DND-41 (cell line): ENCODE results near the gene PANK4.

ENCODE experiments used
- EZH2 ChIP-seq: IDR thresholded peaks from 3 replicates; pipeline ENCODE4 v1.6.1; 2012; ENCODE audit warnings: borderline replicate concordance, low read depth, mild to moderate bottlenecking, moderate library complexity, low read length, inconsistent platforms; ENCODE audit not compliant: severe bottlenecking
- TF ChIP-seq, protein P1 (sequence below): IDR thresholded peaks from 2 replicates; pipeline ENCODE4 v1.5.1; 2012; ENCODE audit warnings: borderline replicate concordance, low read length, moderate library complexity, mild to moderate bottlenecking; ENCODE audit not compliant: poor library complexity, severe bottlenecking; ENCODE audit errors: extremely low read depth

DNA sequence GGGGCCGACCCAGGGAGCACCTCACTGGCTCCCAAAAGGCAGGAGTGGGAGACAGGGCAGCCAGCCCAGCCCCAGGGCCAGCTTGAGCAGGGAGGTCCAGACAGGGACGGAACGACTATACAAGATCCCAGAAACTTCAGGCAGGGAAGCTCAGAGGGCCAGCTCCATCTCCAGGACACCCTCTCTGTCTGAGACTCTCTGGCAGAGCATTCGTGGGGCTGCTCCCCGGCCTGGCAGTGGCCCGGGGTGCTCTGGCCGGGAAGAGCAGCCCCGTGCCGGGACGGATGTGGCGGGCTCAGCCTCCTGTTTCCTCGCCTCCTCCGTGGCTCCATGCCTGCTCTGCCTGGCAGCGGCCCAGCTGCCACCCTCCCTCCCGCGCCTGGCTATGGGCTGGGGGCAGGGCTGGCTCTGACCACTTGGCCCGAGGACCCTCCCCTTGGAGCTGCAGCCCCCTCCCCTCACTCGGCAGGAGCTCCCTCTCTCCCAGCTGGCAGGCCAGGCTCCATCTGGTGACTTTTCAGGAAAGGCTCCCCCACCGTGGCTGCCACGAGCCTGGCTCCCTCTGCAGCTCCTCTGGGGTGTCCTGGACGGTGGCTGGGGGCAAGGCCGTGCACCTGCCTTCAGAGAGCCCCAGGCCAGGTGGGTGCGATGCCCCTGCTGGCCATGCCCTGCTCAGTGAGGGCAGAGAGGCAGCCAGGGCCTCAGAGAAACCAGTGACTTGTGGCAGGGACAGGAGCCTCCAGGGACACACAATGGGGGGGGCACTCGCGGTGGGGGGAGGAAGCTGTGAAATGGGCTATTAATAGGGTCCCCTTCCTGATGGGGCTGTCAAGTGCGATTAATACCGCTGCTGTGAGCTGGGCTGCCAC, 55.9 kb downstream of the PANK4 start:
- TF ChIP-seq, protein P1, sequence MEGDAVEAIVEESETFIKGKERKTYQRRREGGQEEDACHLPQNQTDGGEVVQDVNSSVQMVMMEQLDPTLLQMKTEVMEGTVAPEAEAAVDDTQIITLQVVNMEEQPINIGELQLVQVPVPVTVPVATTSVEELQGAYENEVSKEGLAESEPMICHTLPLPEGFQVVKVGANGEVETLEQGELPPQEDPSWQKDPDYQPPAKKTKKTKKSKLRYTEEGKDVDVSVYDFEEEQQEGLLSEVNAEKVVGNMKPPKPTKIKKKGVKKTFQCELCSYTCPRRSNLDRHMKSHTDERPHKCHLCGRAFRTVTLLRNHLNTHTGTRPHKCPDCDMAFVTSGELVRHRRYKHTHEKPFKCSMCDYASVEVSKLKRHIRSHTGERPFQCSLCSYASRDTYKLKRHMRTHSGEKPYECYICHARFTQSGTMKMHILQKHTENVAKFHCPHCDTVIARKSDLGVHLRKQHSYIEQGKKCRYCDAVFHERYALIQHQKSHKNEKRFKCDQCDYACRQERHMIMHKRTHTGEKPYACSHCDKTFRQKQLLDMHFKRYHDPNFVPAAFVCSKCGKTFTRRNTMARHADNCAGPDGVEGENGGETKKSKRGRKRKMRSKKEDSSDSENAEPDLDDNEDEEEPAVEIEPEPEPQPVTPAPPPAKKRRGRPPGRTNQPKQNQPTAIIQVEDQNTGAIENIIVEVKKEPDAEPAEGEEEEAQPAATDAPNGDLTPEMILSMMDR: no peak
- no peak for TF ChIP-seq EZH2
